H1 (cell line): ENCODE results near the gene CCNY. TPM values are rescaled to one million over a fixed set of nuclear protein-coding genes. Genes with fewer than 3 reads are reported as not detected.

Experiments used
- CTCF ChIA-PET: fragments of 300-600 bp; sonication (Branson Sonifier 250); formaldehyde crosslinking; loops from one replicate; lab custom pipeline; 2021; ENCODE audit not compliant: partially characterized antibody; lab: Charles Lee
- POLR2A ChIA-PET: fragments of 300-600 bp; sonication (Branson Sonifier 250); formaldehyde crosslinking; loops from one replicate; lab custom pipeline; 2021; ENCODE audit warnings: inconsistent platforms; ENCODE audit not compliant: partially characterized antibody; lab: Charles Lee
- DNase-seq, 2 experiments: peaks; one replicate each; pipeline versions ENCODE4 v3.0.0 to v3.0.0-alpha.2; 2010 to 2022; ENCODE audit warnings: low spot score in 2 of 2, low read depth in 1 of 2, mixed read lengths in 1 of 2
- FAIRE-seq: peaks from 2 replicates; lab custom pipeline; 2011; peaks lifted over from hg19 to GRCh38; lab: Jason Lieb, UNC
- H2AFZ ChIP-seq: 2 replicates; pipeline ENCODE4 v1.8.1; 2012; ENCODE audit warnings: low read length, inconsistent platforms
- H2AK5ac ChIP-seq: 2 replicates; pipeline ENCODE4 v1.6.1; 2013; ENCODE audit warnings: low read depth, low read length
- H2BK120ac ChIP-seq: replicated peaks from 2 replicates; pipeline ENCODE3; 2013; ENCODE audit warnings: low read depth, low read length, inconsistent platforms
- H2BK12ac ChIP-seq: 2 replicates; pipeline ENCODE4 v1.6.1; 2013; ENCODE audit warnings: low read depth, low read length
- H2BK15ac ChIP-seq: 2 replicates; pipeline ENCODE4 v1.6.1; 2013; ENCODE audit warnings: low read length
- H2BK20ac ChIP-seq: 2 replicates; pipeline ENCODE4 v1.6.1; 2013; ENCODE audit warnings: low read length
- H2BK5ac ChIP-seq: 2 replicates; pipeline ENCODE4 v1.6.1; 2013; ENCODE audit warnings: low read depth, low read length
- H3K14ac ChIP-seq: 2 replicates; pipeline ENCODE4 v1.6.1; 2013; ENCODE audit warnings: inconsistent platforms; ENCODE audit not compliant: insufficient read length
- H3K18ac ChIP-seq: 2 replicates; pipeline ENCODE4 v1.6.1; 2013; ENCODE audit warnings: low read length; ENCODE audit errors: extremely low read depth
- H3K23ac ChIP-seq: 2 replicates; pipeline ENCODE4 v1.6.1; 2013; ENCODE audit warnings: inconsistent platforms; ENCODE audit not compliant: insufficient read length
- H3K23me2 ChIP-seq: 2 replicates; pipeline ENCODE4 v1.6.1; 2013; ENCODE audit warnings: low read depth, low read length
- H3K27ac ChIP-seq: 2 replicates; pipeline ENCODE4 v1.6.1; 2011; ENCODE audit warnings: low read depth, low read length, inconsistent platforms
- H3K27me3 ChIP-seq, 4 experiments: replicated peaks in 1 of 4; 1 replicate in 1 of 4; 2 replicates in 3 of 4; pipeline versions ENCODE4 v1.6.1 to v1.8.1; 2011 to 2013; ENCODE audit warnings: low read length in 3 of 4, mild to moderate bottlenecking in 3 of 4, inconsistent platforms in 2 of 4, mixed read lengths in 2 of 4, moderate library complexity in 1 of 4; ENCODE audit not compliant: control insufficient read depth in 3 of 4, insufficient read depth in 3 of 4; ENCODE audit errors: extremely low read depth in 1 of 4
- H3K36me3 ChIP-seq, 4 experiments: 2 replicates each; pipeline versions ENCODE4 v1.6.1 to v1.8.1; 2011 to 2013; ENCODE audit warnings: mild to moderate bottlenecking in 4 of 4, low read length in 3 of 4, moderate library complexity in 2 of 4, control low read depth in 1 of 4, inconsistent platforms in 1 of 4; ENCODE audit not compliant: insufficient read depth in 4 of 4, control insufficient read depth in 2 of 4
- H3K4ac ChIP-seq: replicated peaks from 2 replicates; pipeline ENCODE3; 2013; ENCODE audit warnings: low read length, low read depth, mixed read lengths, inconsistent platforms; ENCODE audit not compliant: insufficient read length
- H3K4me1 ChIP-seq, 4 experiments: replicated peaks in 1 of 4; 1 replicate in 1 of 4; 2 replicates in 3 of 4; pipeline versions ENCODE4 v1.6.1 to v1.8.1; 2011 to 2013; ENCODE audit warnings: low read length in 3 of 4, inconsistent platforms in 2 of 4, mixed read lengths in 1 of 4; ENCODE audit not compliant: insufficient read depth in 4 of 4, control insufficient read depth in 3 of 4
- H3K4me2 ChIP-seq, 2 experiments: 2 replicates each; pipeline versions ENCODE4 v1.6.1 to v1.8.1; 2011 to 2013; ENCODE audit warnings: low read depth in 2 of 2, low read length in 2 of 2, control low read depth in 1 of 2, inconsistent platforms in 1 of 2, mild to moderate bottlenecking in 1 of 2; ENCODE audit not compliant: insufficient read depth in 1 of 2
- H3K4me3 ChIP-seq, 4 experiments: fragments of 200-600, 300-600 bp in 1 of 4; sonication (generic), shearing (Covaris generic), sonication (Bioruptor Twin) in 1 of 4; 2 replicates each; pipeline versions ENCODE4 v1.5.1 to v1.8.1; 2011 to 2016; ENCODE audit warnings: low read length in 4 of 4, low read depth in 3 of 4, control low read depth in 2 of 4, inconsistent platforms in 2 of 4, mild to moderate bottlenecking in 2 of 4, mixed read lengths in 1 of 4, moderate library complexity in 1 of 4; ENCODE audit not compliant: insufficient read depth in 2 of 4; ENCODE audit errors: extremely low read depth in 1 of 4
- H3K56ac ChIP-seq: replicated peaks from 2 replicates; pipeline ENCODE3; 2013; ENCODE audit warnings: low read depth, mild to moderate bottlenecking, mixed read lengths, low read length, inconsistent platforms; ENCODE audit not compliant: insufficient read length
- H3K79me1 ChIP-seq: 2 replicates; pipeline ENCODE4 v1.6.1; 2013; ENCODE audit warnings: low read depth, low read length, control low read depth
- H3K79me2 ChIP-seq, 2 experiments: 2 replicates each; pipeline versions ENCODE4 v1.6.1 to v1.8.1; 2012 to 2013; ENCODE audit warnings: low read length in 2 of 2, mild to moderate bottlenecking in 2 of 2, inconsistent platforms in 1 of 2; ENCODE audit not compliant: insufficient read depth in 2 of 2, control insufficient read depth in 1 of 2
- H3K9ac ChIP-seq, 4 experiments: replicated peaks in 1 of 4; 1 replicate in 1 of 4; 2 replicates in 3 of 4; pipeline versions ENCODE4 v1.6.1 to v1.8.1; 2011 to 2013; ENCODE audit warnings: low read depth in 3 of 4, low read length in 3 of 4, control low read depth in 2 of 4, mild to moderate bottlenecking in 2 of 4, moderate library complexity in 2 of 4, inconsistent platforms in 1 of 4; ENCODE audit errors: extremely low read depth in 1 of 4
- H3K9me3 ChIP-seq, 2 experiments: 2 replicates each; pipeline versions ENCODE4 v1.6.1 to v1.8.1; 2012 to 2013; ENCODE audit warnings: mild to moderate bottlenecking in 2 of 2, moderate library complexity in 2 of 2, control low read depth in 1 of 2, inconsistent platforms in 1 of 2, low read depth in 1 of 2, low read length in 1 of 2, mixed read lengths in 1 of 2; ENCODE audit not compliant: insufficient read depth in 2 of 2
- H4K20me1 ChIP-seq, 2 experiments: replicated peaks in 1 of 2; 2 replicates each; pipeline versions ENCODE3 to v1.8.1; 2011 to 2013; ENCODE audit warnings: inconsistent platforms in 2 of 2, low read length in 2 of 2, mild to moderate bottlenecking in 1 of 2; ENCODE audit not compliant: insufficient read depth in 2 of 2, control insufficient read depth in 1 of 2
- H4K5ac ChIP-seq: 2 replicates; pipeline ENCODE4 v1.6.1; 2013; ENCODE audit warnings: low read length, low read depth, mixed read lengths, inconsistent platforms; ENCODE audit not compliant: insufficient read length
- H4K8ac ChIP-seq: 2 replicates; pipeline ENCODE4 v1.8.0; 2013; ENCODE audit warnings: mild to moderate bottlenecking, moderate library complexity, low read length, inconsistent platforms; ENCODE audit not compliant: insufficient read depth; ENCODE audit errors: extremely low read depth
- H4K91ac ChIP-seq: replicated peaks from 2 replicates; pipeline ENCODE3; 2013; ENCODE audit warnings: low read length, mixed read lengths, inconsistent platforms; ENCODE audit not compliant: insufficient read length
- EGR1 ChIP-seq: IDR thresholded peaks from 2 replicates; pipeline ENCODE4 v1.6.1; 2011; ENCODE audit warnings: low read depth, low read length, borderline replicate concordance
- EZH2 ChIP-seq: fragments of 200-600 bp; sonication (generic); IDR thresholded peaks from 2 replicates; pipeline ENCODE4 v1.7.1; 2012; ENCODE audit warnings: low read depth, mild to moderate bottlenecking, moderate library complexity, low read length, inconsistent platforms; ENCODE audit not compliant: severe bottlenecking
- JUN ChIP-seq: IDR thresholded peaks from 2 replicates; pipeline ENCODE4 v1.6.1; 2011; ENCODE audit warnings: low read depth, mild to moderate bottlenecking, improper control_type of control experiment, low read length
- WGBS, 2 experiments: shearing (Covaris generic) in 1 of 2; methylation state at CpG; one replicate each; pipeline versions ENCODE4 v1.1.6 to v1.1.7; 2013 to 2015; ENCODE audit warnings: low lambda C conversion rate in 2 of 2, mixed read lengths in 2 of 2, inconsistent platforms in 1 of 2, low coverage in 1 of 2, missing lambda C conversion rate in 1 of 2; ENCODE audit not compliant: insufficient replicate concordance in 2 of 2, insufficient coverage in 1 of 2, insufficient read length in 1 of 2; ENCODE audit errors: extremely low coverage in 1 of 2, missing lambda C conversion rate in 1 of 2; 5-methylcytosine and 5-hydroxymethylcytosine counted together
- polyA plus RNA-seq, 7 experiments: library from polyadenylated mRNA; depleted of rRNA in 3 of 7; stranded (reverse) in 5 of 7; unstranded in 2 of 7; fragments of >200 nt in 5 of 7; fragments of 200-250 nt in 2 of 7; gene quantifications; 1 replicate in 5 of 7; 2 replicates in 1 of 7; 4 replicates in 1 of 7; pipeline versions ENCODE4 v1.2.1 to v1.2.3, GENCODE V29; 2011 to 2013; ENCODE audit warnings: missing spikeins in 2 of 7, mixed read lengths in 2 of 7
- total RNA-seq: library from RNA; stranded (reverse); fragmentation: NEBNext Ultra II Directional; extraction: Animal tissue kit (Norgen Biotek cat#: 25700); gene quantifications from 2 replicates; pipeline ENCODE4 v1.2.1, GENCODE V29; 2021

CCNY gene
- total and polyA plus RNA-seq, 2 of the 8 experiments (the other 6 are each of a cell fraction or from before 2014, with no cell fraction given) = 25.3 to 68.2 TPM

DNA sequence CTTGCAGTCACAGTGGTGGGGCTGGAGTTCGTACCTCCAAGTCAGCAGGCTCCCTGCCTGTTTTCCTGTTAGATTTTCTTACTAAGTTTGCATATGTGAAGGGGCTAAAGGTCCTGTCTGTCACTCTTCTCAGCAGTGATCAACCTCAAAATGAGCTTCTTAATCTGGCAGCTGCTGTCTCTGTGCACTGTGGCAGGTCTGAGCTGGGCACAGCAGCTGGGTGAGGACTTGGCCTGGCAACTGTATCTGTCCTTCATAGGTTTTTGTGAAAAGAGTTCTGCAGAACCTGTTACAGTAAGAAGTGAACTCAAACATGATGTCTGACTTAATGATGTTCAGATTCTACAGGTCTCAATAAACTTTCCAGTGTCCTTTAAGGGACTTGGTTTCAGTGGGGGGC, 237.5 kb downstream of the CCNY start:
- no peak for DNase-seq
- H2AFZ ChIP-seq = no peak overlapping the region

More for the DNA sequence above, 237.5 kb downstream of the CCNY start:
- Histone ChIP-seq H2AK5ac (no peak overlapping the region), H4K91ac (no peak overlapping the region), H3K4me3 (no peak overlapping the region), H3K4me2 (no peak overlapping the region), H4K5ac (no peak overlapping the region), H2BK120ac (no peak overlapping the region), H3K36me3 (no peaks in the 10 kb centered on the region), H2BK20ac (no peak overlapping the region), H3K4me1 (peaks cover 1 to 6% (median 5%) of the 10 kb centered on the region in 4 experiments; a peak in 6 of 7 replicates), H3K23me2 (no peaks in the 10 kb centered on the region), H3K9ac (no peak overlapping the region), H3K27me3 (no peaks in the 10 kb centered on the region), H4K20me1 (no peaks in the 10 kb centered on the region), H3K79me1 (no peaks in the 10 kb centered on the region), H3K14ac (no peak overlapping the region), H3K23ac (no peak overlapping the region), H3K79me2 (no peaks in the 10 kb centered on the region), H3K18ac (no peak overlapping the region), H2BK12ac (no peak overlapping the region), H2BK5ac (no peak overlapping the region), H4K8ac (no peak overlapping the region), H3K56ac (no peak overlapping the region), H2BK15ac (no peak overlapping the region), H3K27ac (no peak overlapping the region), H3K9me3 (no peaks in the 10 kb centered on the region), H3K4ac (no peak overlapping the region)
- ChIA-PET POLR2A (interaction anchor here (0.6 to 1.1 kb wide), 2 partner anchors 19 to 21 kb away, joined by 3 read pairs; no protein-coding TSS in a partner anchor), CTCF (interaction anchor here (0.6 to 3.2 kb wide), 5 partner anchors 12 to 453 kb away, joined by 3 to 19 read pairs (median 5); no protein-coding TSS in a partner anchor)
- WGBS, 2 experiments = 67% methylated on average over 1 of the region's 1 CpG; no CpG with 5 or more reads in 1 of the 2 experiments
- FAIRE-seq = no peak
- TF ChIP-seq EGR1 = no peak
- no peak for TF ChIP-seq EZH2
- no peak for TF ChIP-seq JUN
